HG03469 (cell line): Measurements from ENCODE around the gene MSL3.

Experiments used
- ATAC-seq: cut with Tn5 transposase; IDR thresholded peaks from one replicate; pipeline ENCODE4 v1.9.1; 2021; ENCODE audit warnings: mild to moderate bottlenecking, moderate library complexity, moderate number of reproducible peaks; ENCODE audit not compliant: unreplicated experiment

Gene MSL3, protein sequence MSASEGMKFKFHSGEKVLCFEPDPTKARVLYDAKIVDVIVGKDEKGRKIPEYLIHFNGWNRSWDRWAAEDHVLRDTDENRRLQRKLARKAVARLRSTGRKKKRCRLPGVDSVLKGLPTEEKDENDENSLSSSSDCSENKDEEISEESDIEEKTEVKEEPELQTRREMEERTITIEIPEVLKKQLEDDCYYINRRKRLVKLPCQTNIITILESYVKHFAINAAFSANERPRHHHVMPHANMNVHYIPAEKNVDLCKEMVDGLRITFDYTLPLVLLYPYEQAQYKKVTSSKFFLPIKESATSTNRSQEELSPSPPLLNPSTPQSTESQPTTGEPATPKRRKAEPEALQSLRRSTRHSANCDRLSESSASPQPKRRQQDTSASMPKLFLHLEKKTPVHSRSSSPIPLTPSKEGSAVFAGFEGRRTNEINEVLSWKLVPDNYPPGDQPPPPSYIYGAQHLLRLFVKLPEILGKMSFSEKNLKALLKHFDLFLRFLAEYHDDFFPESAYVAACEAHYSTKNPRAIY

DNA sequence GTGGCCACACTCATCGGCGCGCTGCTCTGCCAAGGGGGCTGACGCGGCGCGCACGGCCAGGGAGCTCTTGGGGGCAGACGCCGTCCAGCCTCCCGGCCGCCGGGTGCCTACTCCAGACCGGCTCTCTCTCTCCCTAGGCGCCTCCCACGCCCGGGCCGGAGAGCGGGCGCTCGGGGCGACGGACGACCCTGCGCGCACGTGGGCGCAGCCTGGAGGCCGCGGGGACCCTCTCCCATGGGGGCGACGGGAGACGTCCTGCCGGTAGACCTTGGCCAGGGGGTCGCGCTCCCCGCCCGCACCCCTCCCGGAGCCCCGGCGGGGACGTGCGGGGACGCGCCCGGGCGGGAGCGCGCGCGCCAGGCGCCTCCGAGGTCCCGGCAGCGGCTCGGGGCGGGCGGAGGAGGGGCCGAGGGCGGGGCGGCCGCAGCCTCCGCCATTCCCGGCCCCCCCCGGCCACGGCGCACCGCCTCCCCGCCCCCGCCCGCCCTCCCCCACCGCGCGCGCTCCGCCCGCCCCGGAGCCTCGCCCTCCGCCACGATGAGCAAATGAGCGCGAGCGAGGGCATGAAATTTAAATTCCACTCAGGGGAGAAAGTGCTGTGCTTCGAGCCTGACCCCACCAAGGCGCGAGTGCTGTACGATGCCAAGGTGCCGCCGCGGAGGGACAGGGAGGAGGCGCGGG, at the start of gene MSL3:
Gene MSL3 (plus strand): TSS at position 519 of the 681 bp plus-strand sequence. CDS start 27 bp downstream, at position 546.
- ATAC-seq: peak; percentile 16

DNA sequence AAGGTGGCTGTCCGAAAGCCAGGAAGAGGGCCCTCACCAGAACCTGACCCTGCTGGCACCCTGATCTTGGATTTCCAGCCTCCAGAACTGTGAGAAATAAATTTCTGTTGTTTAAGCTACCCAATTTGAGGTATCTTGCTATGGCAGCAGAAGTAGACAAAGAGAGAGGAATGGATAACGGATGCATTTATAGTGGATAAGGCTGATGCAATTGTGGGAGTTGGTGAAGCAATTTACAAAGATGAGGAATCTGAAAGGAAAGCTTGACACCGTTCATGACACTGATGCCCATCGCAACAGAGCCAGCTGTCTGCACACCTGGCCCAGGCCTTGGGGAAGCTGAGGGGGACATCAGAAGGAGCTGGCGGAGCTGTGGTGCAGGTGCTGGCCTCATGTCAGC, 35.7 kb upstream of the MSL3 start:
- ATAC-seq: no peak

DNA sequence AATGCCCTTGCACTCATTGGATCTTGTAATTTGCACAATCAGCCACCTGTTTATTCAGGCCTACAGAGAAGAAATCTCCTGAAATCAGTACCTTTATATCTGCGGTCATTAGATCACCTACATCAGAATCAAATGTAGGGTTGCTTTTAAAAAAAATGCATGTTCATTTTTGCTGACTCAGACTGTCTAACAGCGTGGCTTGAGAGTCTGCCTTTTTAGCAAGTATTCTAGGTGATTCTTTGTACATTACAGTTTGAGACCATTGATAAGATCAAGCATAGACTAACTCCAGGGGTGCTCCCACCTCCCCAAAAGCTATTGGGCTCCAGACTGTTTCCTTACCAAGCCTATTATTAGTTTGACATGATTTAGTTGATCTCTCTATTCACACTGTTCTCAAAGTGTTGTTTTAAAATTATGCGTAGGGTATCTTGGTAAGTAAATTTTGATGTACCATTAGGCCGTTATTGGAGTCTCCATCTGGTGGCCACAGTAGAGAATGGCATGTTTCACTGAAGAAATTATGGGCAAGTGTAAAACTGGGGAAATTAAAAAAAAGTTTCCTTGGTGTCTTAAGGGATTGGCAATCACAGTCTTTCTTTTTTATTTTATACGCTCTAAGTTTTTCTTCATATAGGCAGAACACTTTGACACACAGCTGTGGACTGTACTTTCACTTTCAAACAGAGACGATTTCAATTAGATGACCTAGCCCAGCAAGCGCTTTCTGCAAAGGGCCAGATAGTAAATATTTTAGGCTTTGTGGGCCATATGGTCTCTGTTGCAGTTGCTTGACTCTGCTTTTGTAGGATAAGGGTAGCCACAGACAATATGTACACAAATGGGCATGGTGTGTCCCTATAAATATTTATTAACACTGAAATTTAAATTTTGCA, 33.7 kb upstream of the MSL3 start:
- ATAC-seq: no peak

DNA sequence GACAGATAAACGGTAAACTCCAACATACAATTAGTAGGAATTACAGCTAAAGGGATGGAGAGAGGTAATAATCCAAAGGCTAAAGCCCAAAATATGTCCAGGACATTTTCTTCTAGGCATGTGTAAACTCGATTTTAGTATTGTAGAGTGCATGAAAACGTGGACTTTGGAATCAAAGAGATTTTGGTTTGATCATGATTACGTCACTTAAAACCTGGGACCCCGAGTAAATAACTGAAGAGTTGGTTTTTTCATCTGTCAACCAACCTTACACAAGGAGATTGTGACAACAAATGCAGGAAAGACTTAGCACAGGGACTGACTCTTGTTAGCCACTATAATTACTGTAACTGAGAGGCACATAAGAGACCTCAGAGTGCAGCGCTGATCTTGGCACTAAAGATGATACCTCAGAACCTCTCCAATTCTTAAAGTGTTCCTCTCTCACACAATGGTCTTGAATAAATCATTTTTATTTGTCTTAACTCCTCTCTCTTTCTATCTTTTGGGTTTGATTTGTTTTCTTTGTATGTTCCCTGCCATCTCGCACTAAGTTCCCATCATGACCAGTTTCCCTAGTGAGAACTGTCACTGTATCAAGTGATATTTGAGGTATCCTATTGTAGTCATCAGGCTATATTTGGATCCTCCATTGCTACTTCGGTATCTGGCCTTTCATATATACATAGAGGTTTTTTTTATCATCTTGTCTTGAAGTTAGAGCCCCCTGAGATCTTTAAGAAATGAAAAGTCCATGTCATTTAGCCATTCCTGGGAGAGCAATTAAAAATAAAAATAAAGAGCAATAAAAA, 32.2 kb upstream of the MSL3 start:
- ATAC-seq: no peak

DNA sequence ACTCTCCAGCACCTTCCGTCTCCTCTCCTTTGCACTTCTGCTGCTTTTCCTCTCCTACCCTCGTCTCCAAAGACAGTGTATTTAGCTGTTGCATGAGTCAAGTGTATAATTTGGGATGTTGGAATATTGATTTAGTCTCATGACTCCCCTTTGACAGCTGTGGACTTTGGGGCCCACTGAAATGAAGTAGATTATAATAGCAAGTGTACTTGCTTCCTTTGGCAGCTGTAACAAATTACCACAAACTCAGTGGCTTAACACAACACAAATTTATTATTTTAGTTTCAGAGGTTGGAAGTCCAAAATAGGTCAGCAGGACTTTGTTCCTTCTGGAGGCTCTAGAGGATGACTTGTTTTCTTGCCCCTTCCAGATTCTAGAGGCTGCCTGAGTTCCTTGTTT, 29.5 kb upstream of the MSL3 start:
- no peak for ATAC-seq

DNA sequence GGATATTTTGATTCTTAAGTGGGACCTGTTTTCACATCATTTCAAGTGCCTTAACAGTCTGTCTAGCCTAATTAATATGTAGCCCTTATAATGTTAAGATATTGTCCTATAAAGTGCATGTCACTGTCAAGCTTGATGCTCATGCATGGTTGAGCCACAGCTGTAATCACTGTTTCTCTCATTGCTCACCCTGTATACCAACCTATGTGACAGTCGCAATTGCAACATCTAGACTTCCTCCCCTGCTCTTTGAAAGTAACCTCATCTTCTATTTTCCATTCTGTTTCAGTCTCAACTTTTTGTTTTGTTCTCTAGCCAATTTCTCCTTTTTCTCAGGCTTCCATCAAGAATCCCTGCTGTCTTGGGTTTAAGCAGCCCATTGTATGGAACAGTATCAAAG, 24.4 kb upstream of the MSL3 start:
- no peak for ATAC-seq

DNA sequence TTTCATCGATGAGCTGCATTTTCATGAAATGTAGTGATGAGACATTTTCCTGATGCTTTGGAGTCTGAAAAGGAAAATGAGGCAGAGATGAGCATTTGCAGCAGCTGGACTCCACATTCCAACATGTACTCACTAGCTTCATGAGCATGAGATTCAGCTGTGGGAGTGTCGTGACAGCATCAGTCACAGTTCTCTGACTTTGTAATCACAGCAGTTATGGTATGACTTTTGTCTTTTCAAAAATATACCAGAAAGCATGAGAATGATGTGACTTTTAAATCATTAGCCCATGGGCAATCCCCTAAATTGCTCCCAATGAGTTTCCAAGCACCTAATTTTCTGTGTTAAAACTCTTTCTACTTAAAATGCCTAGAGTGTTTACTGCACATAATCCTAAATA, 18.3 kb upstream of the MSL3 start:
- ATAC-seq: peak; percentile 53

DNA sequence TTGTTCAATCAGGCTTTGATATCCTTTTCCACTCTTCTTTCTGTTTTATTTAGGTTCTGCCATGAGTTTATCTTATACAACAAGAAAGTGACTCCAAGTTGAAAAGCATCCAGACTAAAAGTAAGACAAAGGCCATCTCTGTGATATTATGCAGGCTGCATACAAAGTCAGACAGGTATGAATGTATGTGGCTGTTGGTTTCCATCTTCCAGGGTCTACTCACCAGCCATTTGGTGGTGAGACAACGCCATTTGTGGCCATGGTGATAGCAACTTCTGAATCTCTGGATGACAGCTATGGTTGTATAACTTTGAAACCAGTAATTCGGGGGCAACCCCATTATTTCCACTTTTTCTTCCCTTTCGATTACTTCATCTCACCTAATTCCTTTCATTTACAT, 17.2 kb upstream of the MSL3 start:
- no peak for ATAC-seq

DNA sequence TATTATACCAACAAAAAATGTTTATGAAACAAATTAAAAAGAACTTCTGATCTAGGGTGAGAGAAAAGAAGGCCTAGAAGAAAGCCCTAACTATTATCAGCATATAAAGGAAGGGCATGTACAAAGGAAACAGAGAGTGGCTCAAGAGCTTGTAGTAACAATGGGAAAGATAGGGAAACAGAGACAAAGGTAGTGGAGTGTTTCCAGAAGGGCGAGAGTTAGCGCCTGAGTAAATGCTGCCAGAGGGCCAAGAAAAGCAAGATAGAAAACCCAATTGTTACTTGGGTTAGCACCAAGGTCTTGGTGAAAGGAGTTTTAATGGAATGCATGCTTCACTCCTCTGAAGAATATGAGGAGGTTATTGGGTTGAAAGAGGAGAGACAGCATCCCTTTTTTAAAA, 16.5 kb upstream of the MSL3 start:
- no peak for ATAC-seq

DNA sequence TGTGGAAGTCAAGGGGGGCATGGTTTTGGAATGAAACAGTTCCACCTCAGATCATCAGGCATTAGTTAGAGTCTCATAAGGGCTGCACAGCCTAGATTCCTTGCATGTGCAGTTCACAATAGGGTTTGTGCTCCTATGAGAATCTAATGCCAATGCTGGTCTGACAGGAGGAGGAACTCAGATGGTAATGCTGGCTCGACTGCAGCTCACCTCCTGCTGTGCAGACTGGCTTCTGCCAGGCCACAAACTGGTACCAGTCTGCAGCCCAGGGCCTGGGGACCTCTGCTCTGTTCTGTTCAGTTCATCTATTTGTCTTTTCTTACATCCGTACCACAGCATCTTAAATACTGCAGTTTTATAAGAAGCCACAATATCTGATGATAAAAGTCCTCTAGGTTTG, 12.2 kb upstream of the MSL3 start:
- no peak for ATAC-seq

DNA sequence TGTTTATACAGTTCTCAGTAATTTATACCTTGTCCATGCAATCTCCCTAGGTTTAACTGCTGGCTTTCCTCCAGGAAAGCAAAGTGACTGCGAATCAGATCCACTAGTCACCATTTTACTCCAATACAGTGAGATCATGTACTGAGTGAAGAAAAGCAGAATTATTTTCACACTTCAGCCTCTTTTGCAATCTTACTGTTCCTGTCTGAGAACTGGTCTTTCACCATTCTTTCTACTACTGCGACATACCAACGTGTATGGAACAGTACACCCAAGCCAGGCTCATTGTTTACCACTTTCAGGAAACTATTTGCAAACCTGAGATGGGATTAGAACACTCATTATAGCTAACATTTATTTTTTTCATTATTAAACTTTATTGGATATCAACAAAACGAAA, 8.0 kb upstream of the MSL3 start:
- no peak for ATAC-seq

DNA sequence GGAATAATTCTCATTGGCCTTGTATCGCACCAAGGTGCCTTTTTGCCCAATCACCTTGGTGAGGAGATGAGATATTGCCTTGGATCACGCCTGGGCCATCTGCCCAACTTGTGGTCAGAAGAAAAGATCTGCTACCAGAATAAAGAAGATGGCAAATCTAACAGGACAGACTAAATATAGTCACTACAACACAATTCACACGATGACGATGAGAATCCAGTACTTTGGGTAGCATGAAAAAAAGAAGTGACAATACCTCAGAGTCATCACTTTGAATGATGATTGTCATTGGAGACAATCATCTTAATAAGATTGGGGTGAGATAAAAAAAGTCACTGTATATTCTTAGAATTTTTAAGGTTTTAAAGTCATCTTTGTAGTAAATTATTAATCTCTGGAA, 7.3 kb upstream of the MSL3 start:
- ATAC-seq: no peak

DNA sequence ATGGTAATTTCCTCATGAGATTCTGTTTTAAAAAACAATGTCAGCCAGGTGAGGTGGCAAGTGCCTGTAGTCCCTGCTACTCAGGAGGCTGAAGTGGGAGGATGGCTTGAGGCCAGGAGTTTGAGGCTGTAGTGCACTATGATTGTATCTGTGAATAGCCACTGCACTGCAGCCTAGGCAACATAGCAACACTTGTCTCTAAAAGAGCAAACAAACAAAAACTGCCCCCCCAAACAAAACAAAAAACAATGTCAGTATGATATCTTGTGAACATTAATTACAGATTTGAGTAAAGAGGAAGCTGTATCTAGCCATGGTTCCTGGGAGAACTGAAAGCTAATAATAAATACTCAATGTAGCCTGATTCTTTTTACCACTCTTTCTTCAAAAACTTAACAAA, 6.8 kb upstream of the MSL3 start:
- no peak for ATAC-seq

DNA sequence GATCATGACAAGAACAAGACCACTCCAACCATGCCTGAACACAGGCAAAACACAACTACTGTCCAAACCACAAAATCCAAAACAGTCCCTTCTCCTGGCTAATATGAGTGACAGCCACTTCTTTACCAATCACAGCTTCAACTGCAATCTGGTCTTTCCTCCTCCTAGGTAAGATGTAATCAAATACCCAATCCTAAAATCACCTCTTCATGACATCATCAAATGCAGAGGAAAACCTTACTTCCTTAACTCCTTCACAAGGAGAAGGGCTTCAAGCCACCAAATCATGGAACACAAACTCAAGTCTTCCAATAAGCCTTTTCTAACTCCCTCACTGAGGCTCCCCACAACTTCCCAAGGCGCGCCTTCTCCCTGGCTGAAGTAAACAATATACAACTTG, 4.4 kb upstream of the MSL3 start:
- no peak for ATAC-seq

DNA sequence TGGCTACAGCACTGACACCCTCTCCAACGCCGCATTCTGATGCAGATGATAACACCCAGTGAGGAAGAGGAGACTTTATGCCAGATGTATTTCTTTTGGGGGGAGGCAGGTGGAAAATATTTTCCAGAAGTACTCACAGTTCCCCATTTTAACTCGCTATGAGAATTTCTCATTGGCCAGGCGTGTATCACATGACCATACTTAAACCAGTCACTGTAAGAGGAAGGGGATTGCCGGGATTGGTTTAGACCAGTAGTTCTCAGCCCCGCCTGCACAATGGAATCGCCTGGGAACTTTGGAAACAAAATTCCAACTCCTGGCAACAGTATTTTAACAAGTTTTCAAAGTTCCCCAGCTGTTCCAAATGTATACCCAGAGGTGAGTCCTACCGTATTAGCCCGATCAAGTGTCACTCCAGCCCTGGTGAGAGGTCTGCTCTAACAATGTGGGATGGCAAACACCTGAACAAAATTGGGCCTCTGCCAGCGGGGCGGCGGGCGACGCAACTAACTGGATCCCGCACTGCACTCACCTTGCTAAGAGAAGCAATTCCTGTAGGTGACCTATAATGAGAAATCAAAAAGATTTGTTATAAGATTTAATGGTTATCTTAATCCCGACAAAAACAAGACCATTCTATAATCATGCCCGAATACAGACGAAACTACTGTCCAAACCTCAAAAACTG, 2.9 kb upstream of the MSL3 start:
- ATAC-seq: no peak

DNA sequence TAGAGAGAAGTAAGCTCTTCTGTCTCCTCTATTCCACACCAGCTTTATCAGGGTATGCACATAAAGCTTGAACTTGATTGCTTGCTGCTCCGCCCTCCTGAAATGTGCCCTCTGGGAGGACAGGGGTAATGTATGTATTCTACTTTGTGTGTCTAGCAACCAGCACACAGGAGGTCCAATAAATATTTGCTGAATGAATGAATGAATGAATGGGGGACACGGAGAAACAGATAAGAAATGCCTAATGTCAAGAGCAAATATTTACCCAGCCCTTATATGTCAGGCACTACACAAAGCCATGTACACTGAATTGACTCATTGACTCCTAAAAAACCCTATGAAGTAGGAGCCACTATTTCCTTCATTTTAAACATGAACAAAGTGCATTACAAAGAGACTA, 2.3 kb upstream of the MSL3 start:
- no peak for ATAC-seq

DNA sequence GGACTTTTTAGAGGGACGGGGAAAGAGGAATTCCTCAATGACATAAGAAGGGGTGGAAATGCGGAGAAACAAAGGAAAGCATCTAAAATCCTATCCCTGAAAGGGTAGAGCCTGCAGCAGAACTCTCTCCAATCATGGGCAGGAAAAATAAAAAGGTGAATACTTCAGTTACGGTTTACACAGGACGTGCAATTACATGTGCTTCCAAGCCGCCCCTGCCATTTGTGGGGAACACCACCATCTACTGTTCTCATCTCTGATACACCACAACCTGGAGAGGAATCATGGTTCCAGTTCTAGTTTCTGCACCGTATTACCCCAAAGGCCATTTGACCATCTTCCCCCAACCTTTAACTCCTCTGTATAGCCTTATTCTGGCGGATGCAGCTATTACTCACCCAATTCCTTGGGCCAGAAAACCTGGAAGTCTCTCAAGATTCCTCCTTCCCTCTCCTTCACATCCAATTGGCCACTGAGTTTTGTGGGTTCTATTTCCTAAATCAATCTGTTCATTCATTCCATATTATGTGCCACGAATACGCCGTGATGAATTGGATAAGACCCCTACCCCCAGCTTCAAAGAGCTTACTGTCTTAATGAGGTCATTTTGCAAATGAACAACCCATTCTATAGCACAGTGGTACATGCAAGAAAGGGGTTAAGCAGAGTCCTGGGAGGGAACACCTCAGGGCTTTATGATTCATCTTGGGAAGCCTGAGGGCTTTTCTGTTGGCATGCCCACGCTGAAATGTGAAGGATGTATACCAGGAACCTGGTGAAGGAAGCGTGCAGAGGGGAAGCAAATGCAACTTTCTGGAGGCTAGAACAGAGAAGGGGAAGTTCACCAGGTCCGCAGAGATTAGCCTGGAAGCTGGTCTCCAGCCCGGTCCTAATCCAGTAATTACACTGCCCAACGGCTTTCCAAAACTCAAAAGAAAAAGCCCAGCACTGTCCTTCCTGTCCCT, 1.4 kb upstream of the MSL3 start:
- ATAC-seq: no peak

DNA sequence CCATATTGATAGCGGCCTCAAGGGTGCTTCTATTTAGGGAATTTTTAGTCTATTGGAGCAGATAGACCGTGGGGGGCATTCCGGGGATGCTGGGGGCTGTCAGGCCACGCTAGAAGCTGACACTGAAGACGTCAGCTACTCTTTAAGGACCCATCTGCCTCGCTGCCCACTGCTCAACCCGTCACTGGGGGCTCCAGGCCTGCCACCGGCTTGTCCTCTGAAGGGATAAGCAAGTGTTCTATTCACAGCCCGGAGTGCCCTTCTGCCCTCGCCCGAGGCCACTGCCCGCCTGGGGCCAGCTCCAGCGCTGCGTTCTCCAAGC, 679 bp upstream of the MSL3 start:
- no peak for ATAC-seq
